H9 (cell line): ENCODE measurements around the gene ZNF467. TPM values are rescaled to one million over a fixed set of nuclear protein-coding genes. Genes with fewer than 3 reads are reported as not detected.

Experiments
- DNase-seq: peaks from one replicate; pipeline ENCODE4 v3.0.0-alpha.2; 2017
- H2AFZ ChIP-seq: one replicate; pipeline ENCODE4 v1.6.1; 2013; ENCODE audit warnings: mild to moderate bottlenecking, low read length, control low read depth, moderate library complexity
- H2AK5ac ChIP-seq: 2 replicates; pipeline ENCODE4 v1.6.1; 2013; ENCODE audit warnings: low read length, control low read depth, mixed read lengths; ENCODE audit not compliant: insufficient read length
- H2BK120ac ChIP-seq: one replicate; pipeline ENCODE4 v1.6.1; 2013; ENCODE audit warnings: low read depth, mild to moderate bottlenecking, low read length, control low read depth, inconsistent platforms; ENCODE audit not compliant: poor library complexity, severe bottlenecking
- H2BK12ac ChIP-seq: 2 replicates; pipeline ENCODE4 v1.6.1; 2013; ENCODE audit warnings: low read length, control low read depth, mixed read lengths, low read depth; ENCODE audit not compliant: insufficient read length
- H2BK15ac ChIP-seq: 2 replicates; pipeline ENCODE4 v1.6.1; 2013; ENCODE audit warnings: low read depth, low read length, control low read depth
- H2BK20ac ChIP-seq: one replicate; pipeline ENCODE4 v1.6.1; 2013; ENCODE audit warnings: low read depth, mild to moderate bottlenecking, low read length, control low read depth, inconsistent platforms; ENCODE audit not compliant: poor library complexity, severe bottlenecking
- H2BK5ac ChIP-seq: 2 replicates; pipeline ENCODE4 v1.6.1; 2013; ENCODE audit warnings: low read length, control low read depth, mixed read lengths; ENCODE audit not compliant: insufficient read length
- H3K14ac ChIP-seq: 2 replicates; pipeline ENCODE4 v1.6.1; 2013; ENCODE audit warnings: low read length, control low read depth; ENCODE audit not compliant: insufficient read depth
- H3K18ac ChIP-seq: 2 replicates; pipeline ENCODE4 v1.6.1; 2013; ENCODE audit warnings: low read depth, mild to moderate bottlenecking, mixed read lengths, low read length, control low read depth; ENCODE audit not compliant: insufficient read length
- H3K23ac ChIP-seq: 2 replicates; pipeline ENCODE4 v1.6.1; 2013; ENCODE audit warnings: low read length, control low read depth, mixed read lengths, low read depth; ENCODE audit not compliant: insufficient read length
- H3K23me2 ChIP-seq: 2 replicates; pipeline ENCODE4 v1.6.1; 2013; ENCODE audit warnings: low read depth, mild to moderate bottlenecking, mixed read lengths, low read length, control low read depth; ENCODE audit not compliant: insufficient read length, poor library complexity, severe bottlenecking
- H3K27ac ChIP-seq: 2 replicates; pipeline ENCODE4 v1.5.1; 2013; ENCODE audit warnings: low read length, control low read depth, mixed read lengths, low read depth; ENCODE audit not compliant: insufficient read length
- H3K27me3 ChIP-seq: 2 replicates; pipeline ENCODE4 v1.6.1; 2013; ENCODE audit warnings: low read length, control low read depth, inconsistent platforms; ENCODE audit not compliant: insufficient read depth
- H3K4ac ChIP-seq: 2 replicates; pipeline ENCODE4 v1.6.1; 2013; ENCODE audit warnings: low read depth, mild to moderate bottlenecking, control low read depth, inconsistent platforms, low read length, moderate library complexity
- H3K4me1 ChIP-seq: 2 replicates; pipeline ENCODE4 v1.6.1; 2013; ENCODE audit warnings: low read length, control low read depth, inconsistent platforms; ENCODE audit not compliant: insufficient read depth
- H3K4me2 ChIP-seq: 2 replicates; pipeline ENCODE4 v1.6.1; 2013; ENCODE audit warnings: low read length, control low read depth, mixed read lengths; ENCODE audit not compliant: insufficient read length, insufficient read depth
- H3K56ac ChIP-seq: 2 replicates; pipeline ENCODE4 v1.6.1; 2013; ENCODE audit warnings: low read depth, mild to moderate bottlenecking, mixed read lengths, low read length, control low read depth; ENCODE audit not compliant: insufficient read length
- H3K79me1 ChIP-seq: 2 replicates; pipeline ENCODE4 v1.6.1; 2013; ENCODE audit warnings: low read depth, mild to moderate bottlenecking, moderate library complexity, low read length, control low read depth, inconsistent platforms; ENCODE audit not compliant: insufficient read depth, poor library complexity, severe bottlenecking
- H3K79me2 ChIP-seq: 2 replicates; pipeline ENCODE4 v1.6.1; 2013; ENCODE audit warnings: low read length, control low read depth, inconsistent platforms; ENCODE audit not compliant: insufficient read depth
- H3K9ac ChIP-seq: 2 replicates; pipeline ENCODE4 v1.6.1; 2013; ENCODE audit warnings: low read length, control low read depth, mixed read lengths; ENCODE audit not compliant: insufficient read length; ENCODE audit errors: extremely low read depth
- H3K9me3 ChIP-seq: one replicate; pipeline ENCODE4 v1.6.1; 2013; ENCODE audit warnings: low read depth, low read length, inconsistent platforms; ENCODE audit not compliant: control insufficient read depth
- H3T11ph ChIP-seq: one replicate; pipeline ENCODE4 v1.6.1; 2013; ENCODE audit warnings: mild to moderate bottlenecking, low read length, control low read depth, inconsistent platforms
- H4K20me1 ChIP-seq: one replicate; pipeline ENCODE4 v1.6.1; 2013; ENCODE audit not compliant: control insufficient read depth, insufficient read length, insufficient read depth
- H4K5ac ChIP-seq: 2 replicates; pipeline ENCODE4 v1.6.1; 2013; ENCODE audit warnings: low read depth, mild to moderate bottlenecking, mixed read lengths, low read length, control low read depth; ENCODE audit not compliant: insufficient read length
- H4K8ac ChIP-seq: replicated peaks from 2 replicates; pipeline ENCODE4 v1.6.1; 2013; ENCODE audit warnings: low read length, control low read depth, mixed read lengths, low read depth; ENCODE audit not compliant: insufficient read length
- H4K91ac ChIP-seq: 2 replicates; pipeline ENCODE4 v1.6.1; 2013; ENCODE audit warnings: low read depth, mild to moderate bottlenecking, moderate library complexity, mixed read lengths, low read length, control low read depth; ENCODE audit not compliant: insufficient read length
- H3K27ac Mint-ChIP-seq, 3 experiments: 2 replicates in 2 of 3; 3 replicates in 1 of 3; pipeline ENCODE4 v1.8.0; 2020 to 2021; ENCODE audit warnings: mixed read lengths in 3 of 3, mild to moderate bottlenecking in 1 of 3, moderate library complexity in 1 of 3
- H3K27me3 Mint-ChIP-seq: 2 replicates; pipeline ENCODE4 v1.8.0; 2021; ENCODE audit warnings: low read depth, mild to moderate bottlenecking, moderate library complexity, mixed read lengths
- H3K36me3 Mint-ChIP-seq, 3 experiments: 2 replicates in 2 of 3; 3 replicates in 1 of 3; pipeline ENCODE4 v1.8.0; 2020 to 2021; ENCODE audit warnings: low read depth in 3 of 3, mixed read lengths in 3 of 3; ENCODE audit not compliant: insufficient read depth in 1 of 3
- H3K4me1 Mint-ChIP-seq, 2 experiments: 2 replicates each; pipeline ENCODE4 v1.8.0; 2020; ENCODE audit warnings: mixed read lengths in 2 of 2
- H3K4me3 Mint-ChIP-seq, 2 experiments: 2 replicates in 1 of 2; 3 replicates in 1 of 2; pipeline ENCODE4 v1.8.0; 2020 to 2021; ENCODE audit warnings: mild to moderate bottlenecking in 2 of 2, mixed read lengths in 2 of 2, moderate library complexity in 1 of 2
- H3K9me3 Mint-ChIP-seq, 2 experiments: 2 replicates in 1 of 2; 3 replicates in 1 of 2; pipeline ENCODE4 v1.8.0; 2020; ENCODE audit warnings: mild to moderate bottlenecking in 2 of 2, mixed read lengths in 2 of 2, moderate library complexity in 1 of 2
- WGBS: extraction: QIAGEN DNeasy Blood & Tissue Kit; methylation state at CpG from one replicate; pipeline ENCODE4 v1.1.7; 2013; ENCODE audit warnings: missing lambda C conversion rate, low lambda C conversion rate, mixed read lengths; ENCODE audit not compliant: insufficient read length; ENCODE audit errors: extremely low coverage; 5-methylcytosine and 5-hydroxymethylcytosine counted together
- total RNA-seq: library from RNA; stranded (reverse); gene quantifications from 2 replicates; pipeline ENCODE4 v1.2.1, GENCODE V29; 2021
- TF ChIP-seq, protein P1 (sequence below): fragments of 200-600 bp; sonication (generic); conservative IDR thresholded peaks from 3 replicates; pipeline ENCODE4 v1.8.0; 2021; ENCODE audit warnings: antibody characterized with exemption, mild to moderate bottlenecking

Gene ZNF467
- total RNA-seq, 1 experiment from 2014 or later = 0.31 TPM

DNA sequence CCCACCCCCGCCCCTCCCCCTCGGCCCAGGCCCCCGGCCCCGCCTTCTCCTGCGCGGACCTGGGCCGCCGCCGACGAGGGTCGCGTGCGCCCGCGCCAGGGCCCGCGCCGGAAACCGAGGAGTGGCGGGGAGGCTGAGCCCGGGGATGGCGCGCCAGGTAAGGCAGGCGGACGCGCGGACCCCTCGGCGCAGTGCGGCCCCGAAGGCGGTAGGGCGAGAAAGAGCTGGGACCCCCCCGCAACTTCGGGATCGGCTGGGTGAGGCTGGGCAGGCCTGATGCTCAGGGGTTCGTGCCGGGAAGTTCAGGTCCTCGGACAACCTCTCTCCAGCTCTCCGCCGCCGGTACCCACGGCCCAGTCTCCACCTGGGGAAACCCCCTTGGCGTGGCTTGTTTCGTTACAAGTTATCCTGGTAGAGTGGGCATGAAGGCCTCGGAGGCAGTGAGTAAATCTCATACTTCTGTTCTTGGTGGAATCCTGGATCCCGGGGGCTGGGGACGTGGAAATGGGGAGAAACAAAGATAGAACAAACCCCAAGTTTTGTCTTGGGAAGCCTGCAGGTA, 58.4 kb downstream of the ZNF467 start:
- Histone ChIP-seq H2BK120ac (no peak overlapping the region), H3K79me2 (no peaks in the 10 kb centered on the region), H3K4ac (no peak overlapping the region), H3K23me2 (no peaks in the 10 kb centered on the region), H2BK20ac (no peak overlapping the region), H3K79me1 (peaks cover 3% of the 10 kb centered on the region), H2BK15ac (no peak overlapping the region), H3K4me1 (peaks cover 3% of the 10 kb centered on the region; the same call in 1 of the 2 replicates), H3K9ac (peak overlapping the region; percentile 86), H3K27ac (no peak overlapping the region), H3K18ac (peak overlapping the region; percentile 95), H3T11ph (no peak overlapping the region), H3K4me2 (peak overlapping the region; percentile 88), H2AFZ (no peak overlapping the region), H4K20me1 (no peaks in the 10 kb centered on the region), H3K27me3 (no peaks in the 10 kb centered on the region), H2BK12ac (no peak overlapping the region), H3K56ac (no peak overlapping the region), H3K9me3 (no peaks in the 10 kb centered on the region), H3K14ac (peak overlapping the region; percentile 97; the same call in 1 of the 2 replicates), H2AK5ac (no peak overlapping the region), H2BK5ac (no peak overlapping the region), H4K91ac (no peak overlapping the region), H4K5ac (no peak overlapping the region), H4K8ac (no peak overlapping the region), H3K23ac (no peak overlapping the region)
- peaks cover 2 to 19% (median 13%) of the 10 kb centered on the region in 3 experiments for H3K36me3 Mint-ChIP-seq
- peak overlapping the region in 2 of 3 experiments; percentile 11 to 27; a peak in 2 of 7 replicates for H3K27ac Mint-ChIP-seq
- H3K4me3 Mint-ChIP-seq = peak overlapping the region; percentile 81 to 91
- DNase-seq = no peak
- no CpG with 5 or more reads among the region's 48 CpGs for WGBS
- H3K27me3 Mint-ChIP-seq = peaks cover 16% of the 10 kb centered on the region
- TF ChIP-seq, protein P1, sequence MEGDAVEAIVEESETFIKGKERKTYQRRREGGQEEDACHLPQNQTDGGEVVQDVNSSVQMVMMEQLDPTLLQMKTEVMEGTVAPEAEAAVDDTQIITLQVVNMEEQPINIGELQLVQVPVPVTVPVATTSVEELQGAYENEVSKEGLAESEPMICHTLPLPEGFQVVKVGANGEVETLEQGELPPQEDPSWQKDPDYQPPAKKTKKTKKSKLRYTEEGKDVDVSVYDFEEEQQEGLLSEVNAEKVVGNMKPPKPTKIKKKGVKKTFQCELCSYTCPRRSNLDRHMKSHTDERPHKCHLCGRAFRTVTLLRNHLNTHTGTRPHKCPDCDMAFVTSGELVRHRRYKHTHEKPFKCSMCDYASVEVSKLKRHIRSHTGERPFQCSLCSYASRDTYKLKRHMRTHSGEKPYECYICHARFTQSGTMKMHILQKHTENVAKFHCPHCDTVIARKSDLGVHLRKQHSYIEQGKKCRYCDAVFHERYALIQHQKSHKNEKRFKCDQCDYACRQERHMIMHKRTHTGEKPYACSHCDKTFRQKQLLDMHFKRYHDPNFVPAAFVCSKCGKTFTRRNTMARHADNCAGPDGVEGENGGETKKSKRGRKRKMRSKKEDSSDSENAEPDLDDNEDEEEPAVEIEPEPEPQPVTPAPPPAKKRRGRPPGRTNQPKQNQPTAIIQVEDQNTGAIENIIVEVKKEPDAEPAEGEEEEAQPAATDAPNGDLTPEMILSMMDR = no peak
- peaks cover 18 to 19% of the 10 kb centered on the region in 2 experiments for H3K9me3 Mint-ChIP-seq
- peaks cover 12 to 15% of the 10 kb centered on the region in 2 experiments for H3K4me1 Mint-ChIP-seq

Other genes with a start within 250 kb of the ZNF467 start
- 1.3 and 1.9 TPM in 2 replicates for gene ZNF862, start 64.8 kb upstream of the ZNF467 start, total RNA-seq
- gene ATP6V0E2, start 100.4 kb upstream of the ZNF467 start, total RNA-seq = 19.0 and 20.0 TPM in 2 replicates